ENCODE data around the gene MINDY4B.

Gene MINDY4B

GRCh38 chr3:150823277-150823676 is 82.0 kb downstream of the MINDY4B start:
- Mint-ChIP-seq H3K9me3 (no peaks in the 10 kb centered on the region), H3K27ac (no peak overlapping the region), H3K27me3 (peaks cover 12% of the 10 kb centered on the region), H3K36me3 (no peaks in the 10 kb centered on the region), H3K4me1 (no peaks in the 10 kb centered on the region), H3K4me3 (no peak overlapping the region)
- no peak for DNase-seq
- CTCF ChIA-PET: no interaction called here

- Mint-ChIP-seq H3K4me1 (no peaks in the 10 kb centered on the region), H3K27ac (no peak overlapping the region), H3K9me3 (no peaks in the 10 kb centered on the region), H3K4me3 (no peak overlapping the region), H3K36me3 (no peaks in the 10 kb centered on the region), H3K27me3 (peaks cover 16% of the 10 kb centered on the region)
- CTCF ChIA-PET: interaction anchor here (0.6 kb wide), 1 partner anchor 35 kb away, joined by 4 read pairs; no protein-coding TSS in a partner anchor
- no peak for DNase-seq
Observed at GRCh38 chr3:150822636-150823035, 82.6 kb downstream of the MINDY4B start.
